Endothelial cell (in vitro differentiated cells): ENCODE measurements around the gene AFF2. TPM values are rescaled to one million over a fixed set of nuclear protein-coding genes. Genes with fewer than 3 reads are reported as not detected.
"Not testable (repeated sequence)": the region's sequence is repeated elsewhere in the genome, so short reads cannot be mapped to it uniquely, and the experiment has no call there.

Experiments used
- DNase-seq: peaks from one replicate; pipeline ENCODE4 v3.0.0; 2021; ENCODE audit warnings: low spot score
- H3K27ac Mint-ChIP-seq: one replicate; pipeline ENCODE4 v1.8.0; 2021; ENCODE audit warnings: mixed read lengths, inconsistent platforms; ENCODE audit not compliant: unreplicated experiment
- H3K27me3 Mint-ChIP-seq: one replicate; pipeline ENCODE4 v1.8.0; 2021; ENCODE audit warnings: mild to moderate bottlenecking, moderate library complexity, mixed read lengths, inconsistent platforms; ENCODE audit not compliant: unreplicated experiment
- H3K36me3 Mint-ChIP-seq: one replicate; pipeline ENCODE4 v1.8.0; 2021; ENCODE audit warnings: mild to moderate bottlenecking, low read depth, mixed read lengths, inconsistent platforms; ENCODE audit not compliant: unreplicated experiment
- H3K4me1 Mint-ChIP-seq: one replicate; pipeline ENCODE4 v1.8.0; 2021; ENCODE audit warnings: mild to moderate bottlenecking, mixed read lengths, inconsistent platforms; ENCODE audit not compliant: unreplicated experiment
- H3K4me3 Mint-ChIP-seq: one replicate; pipeline ENCODE4 v1.8.0; 2021; ENCODE audit warnings: mild to moderate bottlenecking, mixed read lengths, inconsistent platforms; ENCODE audit not compliant: unreplicated experiment
- H3K9me3 Mint-ChIP-seq: one replicate; pipeline ENCODE4 v1.8.0; 2021; ENCODE audit warnings: mixed read lengths, inconsistent platforms; ENCODE audit not compliant: unreplicated experiment
- CTCF ChIP-seq: fragments of 200-600 bp; sonication (generic); IDR thresholded peaks from one replicate; pipeline ENCODE4 v1.5.0; 2021; ENCODE audit warnings: antibody characterized with exemption; ENCODE audit not compliant: unreplicated experiment
- total RNA-seq: library from RNA; stranded (reverse); fragmentation: NEBNext Ultra II Directional; extraction: Animal tissue kit (Norgen Biotek cat#: 25700); gene quantifications from one replicate; pipeline ENCODE4 v1.2.1, GENCODE V29; 2021; ENCODE audit not compliant: unreplicated experiment

The AFF2 gene
- total RNA-seq, 1 donor from 2014 or later = 9.3 TPM

- no peaks in the 10 kb centered on the region for H3K4me1 Mint-ChIP-seq
- no peaks in the 10 kb centered on the region for H3K27me3 Mint-ChIP-seq
- no peak overlapping the region for H3K4me3 Mint-ChIP-seq
- H3K9me3 Mint-ChIP-seq = no peaks in the 10 kb centered on the region
- TF ChIP-seq CTCF = no peak
- H3K36me3 Mint-ChIP-seq = peaks cover 5% of the 10 kb centered on the region
- no peak overlapping the region for H3K27ac Mint-ChIP-seq
- no peak for DNase-seq
Measured at GRCh38 chrX:148903176-148903575, 402.8 kb downstream of the AFF2 start.

GRCh38 chrX:148904421-148905111, 404.1 kb downstream of the AFF2 start:
- H3K27ac Mint-ChIP-seq = no peak overlapping the region
- H3K27me3 Mint-ChIP-seq = no peaks in the 10 kb centered on the region
- peaks cover 5% of the 10 kb centered on the region for H3K36me3 Mint-ChIP-seq
- no peaks in the 10 kb centered on the region for H3K4me1 Mint-ChIP-seq
- DNase-seq = no peak
- TF ChIP-seq CTCF = no peak
- H3K4me3 Mint-ChIP-seq = no peak overlapping the region
- no peaks in the 10 kb centered on the region for H3K9me3 Mint-ChIP-seq

- Mint-ChIP-seq H3K27ac (no peak overlapping the region), H3K4me1 (no peaks in the 10 kb centered on the region), H3K9me3 (no peaks in the 10 kb centered on the region), H3K4me3 (no peak overlapping the region), H3K36me3 (peaks cover 5% of the 10 kb centered on the region), H3K27me3 (no peaks in the 10 kb centered on the region)
- TF ChIP-seq CTCF = no peak
- no peak for DNase-seq
Measured at GRCh38 chrX:148905400-148905799, 405.0 kb downstream of the AFF2 start.

- H3K4me3 Mint-ChIP-seq = not testable (repeated sequence)
Measured at GRCh38 chrX:148906628-148907027, 406.2 kb downstream of the AFF2 start.

GRCh38 chrX:148909758-148910157, 409.3 kb downstream of the AFF2 start:
- Mint-ChIP-seq H3K27ac (no peak overlapping the region), H3K27me3 (no peaks in the 10 kb centered on the region), H3K36me3 (peaks cover 5% of the 10 kb centered on the region), H3K4me1 (no peaks in the 10 kb centered on the region), H3K4me3 (no peak overlapping the region), H3K9me3 (no peaks in the 10 kb centered on the region)
- no peak for DNase-seq
- TF ChIP-seq CTCF = no peak

More at GRCh38 chrX:148906628-148907027, 406.2 kb downstream of the AFF2 start:
- not testable (repeated sequence) for H3K27ac Mint-ChIP-seq, DNase-seq, H3K36me3 Mint-ChIP-seq, H3K4me1 Mint-ChIP-seq, H3K27me3 Mint-ChIP-seq, H3K9me3 Mint-ChIP-seq
